ENCODE measurements around the gene CAST.

The CAST gene

DNA sequence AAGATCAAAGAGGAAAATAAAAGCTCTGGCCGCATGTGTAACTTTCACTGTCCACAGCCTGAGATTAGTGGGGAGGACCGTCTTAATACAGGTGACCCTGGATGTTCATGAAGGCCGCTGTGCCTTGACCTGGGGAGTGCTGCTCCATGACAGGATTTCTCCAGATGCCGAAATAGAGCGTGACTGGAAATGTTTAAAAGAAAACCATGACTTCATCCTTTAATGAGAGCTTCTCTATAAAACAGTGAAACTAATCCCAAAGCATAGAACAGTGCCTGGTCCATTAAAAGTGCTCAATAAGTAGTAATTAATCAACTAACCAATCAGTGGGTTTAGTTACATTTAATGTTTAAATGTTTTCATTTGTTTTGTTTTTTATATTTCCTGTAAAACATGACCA, 82.8 kb downstream of the CAST start:
- TF ChIP-seq TAF1 (IDR thresholded peaks at IDR 0.05; ENCODE audit: borderline replicate concordance, insufficient read depth, low read length): no peak

DNA sequence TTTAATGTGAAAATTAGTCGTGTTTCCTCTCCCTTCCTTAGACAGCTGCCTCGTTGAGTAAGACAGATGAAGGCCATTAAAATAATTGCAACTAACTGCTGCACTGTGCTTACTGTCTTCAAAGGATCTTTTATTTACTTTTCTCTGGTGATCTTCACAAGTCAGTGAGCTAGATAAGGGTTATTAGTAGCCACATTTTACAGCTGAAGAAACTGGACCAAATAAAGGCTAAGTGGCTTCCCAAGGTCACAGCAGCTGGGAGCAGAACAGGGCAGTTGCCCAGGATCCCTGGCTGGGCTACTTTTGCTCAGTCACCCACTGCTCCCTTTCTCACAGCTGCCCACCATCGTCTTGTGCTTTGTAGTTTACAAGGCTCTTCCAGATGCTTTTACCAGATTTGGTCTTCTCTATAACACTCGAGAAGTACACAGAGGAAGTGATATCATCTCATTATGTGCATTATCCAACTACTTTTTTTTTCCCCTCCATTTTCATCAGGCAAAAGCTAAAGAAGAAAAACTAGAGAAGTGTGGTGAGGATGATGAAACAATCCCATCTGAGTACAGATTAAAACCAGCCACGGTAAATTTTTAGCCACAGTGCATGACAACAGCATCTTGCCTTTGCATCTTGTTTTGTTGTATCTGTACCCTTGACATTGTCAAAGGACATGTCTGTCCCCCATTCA, 83.8 kb downstream of the CAST start:
- TF ChIP-seq POLR2AphosphoS5 (IDR thresholded peaks at IDR 0.05; ENCODE audit: low read depth, low read length) (no peak), TAF1 (IDR thresholded peaks at IDR 0.05; ENCODE audit: borderline replicate concordance, insufficient read depth, low read length) (no peak), SIN3A (IDR thresholded peaks at IDR 0.05; ENCODE audit: borderline replicate concordance, insufficient read depth, low read length) (no peak), FOXP2 (optimal IDR thresholded peaks at IDR 0.05; ENCODE audit: borderline replicate concordance, extremely low read depth, extremely low read length, insufficient read depth) (no peak)
- TF ChIP-seq, protein P1, sequence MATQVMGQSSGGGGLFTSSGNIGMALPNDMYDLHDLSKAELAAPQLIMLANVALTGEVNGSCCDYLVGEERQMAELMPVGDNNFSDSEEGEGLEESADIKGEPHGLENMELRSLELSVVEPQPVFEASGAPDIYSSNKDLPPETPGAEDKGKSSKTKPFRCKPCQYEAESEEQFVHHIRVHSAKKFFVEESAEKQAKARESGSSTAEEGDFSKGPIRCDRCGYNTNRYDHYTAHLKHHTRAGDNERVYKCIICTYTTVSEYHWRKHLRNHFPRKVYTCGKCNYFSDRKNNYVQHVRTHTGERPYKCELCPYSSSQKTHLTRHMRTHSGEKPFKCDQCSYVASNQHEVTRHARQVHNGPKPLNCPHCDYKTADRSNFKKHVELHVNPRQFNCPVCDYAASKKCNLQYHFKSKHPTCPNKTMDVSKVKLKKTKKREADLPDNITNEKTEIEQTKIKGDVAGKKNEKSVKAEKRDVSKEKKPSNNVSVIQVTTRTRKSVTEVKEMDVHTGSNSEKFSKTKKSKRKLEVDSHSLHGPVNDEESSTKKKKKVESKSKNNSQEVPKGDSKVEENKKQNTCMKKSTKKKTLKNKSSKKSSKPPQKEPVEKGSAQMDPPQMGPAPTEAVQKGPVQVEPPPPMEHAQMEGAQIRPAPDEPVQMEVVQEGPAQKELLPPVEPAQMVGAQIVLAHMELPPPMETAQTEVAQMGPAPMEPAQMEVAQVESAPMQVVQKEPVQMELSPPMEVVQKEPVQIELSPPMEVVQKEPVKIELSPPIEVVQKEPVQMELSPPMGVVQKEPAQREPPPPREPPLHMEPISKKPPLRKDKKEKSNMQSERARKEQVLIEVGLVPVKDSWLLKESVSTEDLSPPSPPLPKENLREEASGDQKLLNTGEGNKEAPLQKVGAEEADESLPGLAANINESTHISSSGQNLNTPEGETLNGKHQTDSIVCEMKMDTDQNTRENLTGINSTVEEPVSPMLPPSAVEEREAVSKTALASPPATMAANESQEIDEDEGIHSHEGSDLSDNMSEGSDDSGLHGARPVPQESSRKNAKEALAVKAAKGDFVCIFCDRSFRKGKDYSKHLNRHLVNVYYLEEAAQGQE (IDR thresholded peaks at IDR 0.05; ENCODE audit: insufficient read depth in 1 of 2, low read depth in 2 of 2, low read length in 2 of 2): no peak

DNA sequence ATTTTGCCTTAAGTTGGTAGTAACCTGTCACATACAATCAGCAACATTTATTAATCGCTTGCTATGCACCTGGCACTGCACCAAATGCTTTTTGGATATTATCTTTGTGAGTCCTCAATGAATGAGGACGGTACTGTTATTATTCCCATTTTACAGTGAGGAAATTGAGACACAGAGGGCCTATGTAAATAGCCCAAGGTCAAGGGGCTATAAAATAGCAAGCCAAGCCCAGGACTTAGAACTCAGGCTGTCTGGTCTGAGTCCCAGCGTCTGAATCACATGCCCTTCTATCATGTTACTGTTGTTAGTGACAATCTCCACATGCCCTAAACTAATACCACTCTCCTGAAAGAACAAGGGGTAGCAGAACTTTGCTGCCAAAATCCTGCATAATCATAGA, 85.5 kb downstream of the CAST start:
- TF ChIP-seq FOXP2 (optimal IDR thresholded peaks at IDR 0.05; ENCODE audit: borderline replicate concordance, extremely low read depth, extremely low read length, insufficient read depth): no peak
- TF ChIP-seq, protein P1 (IDR thresholded peaks at IDR 0.05; ENCODE audit: insufficient read depth in 1 of 2, low read depth in 2 of 2, low read length in 2 of 2): no peak
- no peak for TF ChIP-seq TAF1 (IDR thresholded peaks at IDR 0.05; ENCODE audit: borderline replicate concordance, insufficient read depth, low read length)
- no peak for TF ChIP-seq POLR2AphosphoS5 (IDR thresholded peaks at IDR 0.05; ENCODE audit: low read depth, low read length)
- no peak for TF ChIP-seq SIN3A (IDR thresholded peaks at IDR 0.05; ENCODE audit: borderline replicate concordance, insufficient read depth, low read length)

DNA sequence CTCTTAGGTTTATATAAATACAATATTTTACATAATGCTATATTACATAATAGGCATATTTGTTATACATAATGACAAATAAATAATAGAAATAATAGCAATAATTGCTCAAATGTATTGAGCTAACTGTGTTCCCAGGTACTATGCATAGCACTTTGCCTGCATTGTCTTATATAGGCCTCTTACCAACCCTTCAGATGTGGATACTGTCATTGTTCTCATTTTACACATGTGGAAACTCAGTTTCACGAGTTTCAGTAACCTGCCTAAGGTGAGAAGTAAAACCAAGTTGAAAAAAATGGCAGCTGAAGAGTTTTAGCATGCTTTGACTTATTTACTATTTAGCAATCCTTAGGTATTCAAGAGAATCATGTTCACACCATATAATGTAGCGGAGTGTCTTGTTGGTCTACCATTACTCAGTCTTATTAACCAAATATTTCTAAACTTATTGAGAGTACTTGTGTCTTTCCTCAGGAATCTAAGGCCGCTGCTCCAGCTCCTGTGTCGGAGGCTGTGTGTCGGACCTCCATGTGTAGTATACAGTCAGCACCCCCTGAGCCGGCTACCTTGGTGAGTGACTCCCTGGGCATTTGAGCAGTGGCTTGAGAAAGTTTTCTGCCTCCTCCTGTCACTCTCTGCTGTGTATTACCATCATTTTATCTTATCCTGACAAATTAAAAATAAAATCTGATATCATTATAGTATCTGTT, 88.1 kb downstream of the CAST start:
- TF ChIP-seq TAF1 (IDR thresholded peaks at IDR 0.05; ENCODE audit: borderline replicate concordance, insufficient read depth, low read length) (no peak), SIN3A (IDR thresholded peaks at IDR 0.05; ENCODE audit: borderline replicate concordance, insufficient read depth, low read length) (no peak), POLR2AphosphoS5 (IDR thresholded peaks at IDR 0.05; ENCODE audit: low read depth, low read length) (no peak), FOXP2 (optimal IDR thresholded peaks at IDR 0.05; ENCODE audit: borderline replicate concordance, extremely low read depth, extremely low read length, insufficient read depth) (no peak)
- TF ChIP-seq, protein P1 (IDR thresholded peaks at IDR 0.05; ENCODE audit: insufficient read depth in 1 of 2, low read depth in 2 of 2, low read length in 2 of 2): no peak

DNA sequence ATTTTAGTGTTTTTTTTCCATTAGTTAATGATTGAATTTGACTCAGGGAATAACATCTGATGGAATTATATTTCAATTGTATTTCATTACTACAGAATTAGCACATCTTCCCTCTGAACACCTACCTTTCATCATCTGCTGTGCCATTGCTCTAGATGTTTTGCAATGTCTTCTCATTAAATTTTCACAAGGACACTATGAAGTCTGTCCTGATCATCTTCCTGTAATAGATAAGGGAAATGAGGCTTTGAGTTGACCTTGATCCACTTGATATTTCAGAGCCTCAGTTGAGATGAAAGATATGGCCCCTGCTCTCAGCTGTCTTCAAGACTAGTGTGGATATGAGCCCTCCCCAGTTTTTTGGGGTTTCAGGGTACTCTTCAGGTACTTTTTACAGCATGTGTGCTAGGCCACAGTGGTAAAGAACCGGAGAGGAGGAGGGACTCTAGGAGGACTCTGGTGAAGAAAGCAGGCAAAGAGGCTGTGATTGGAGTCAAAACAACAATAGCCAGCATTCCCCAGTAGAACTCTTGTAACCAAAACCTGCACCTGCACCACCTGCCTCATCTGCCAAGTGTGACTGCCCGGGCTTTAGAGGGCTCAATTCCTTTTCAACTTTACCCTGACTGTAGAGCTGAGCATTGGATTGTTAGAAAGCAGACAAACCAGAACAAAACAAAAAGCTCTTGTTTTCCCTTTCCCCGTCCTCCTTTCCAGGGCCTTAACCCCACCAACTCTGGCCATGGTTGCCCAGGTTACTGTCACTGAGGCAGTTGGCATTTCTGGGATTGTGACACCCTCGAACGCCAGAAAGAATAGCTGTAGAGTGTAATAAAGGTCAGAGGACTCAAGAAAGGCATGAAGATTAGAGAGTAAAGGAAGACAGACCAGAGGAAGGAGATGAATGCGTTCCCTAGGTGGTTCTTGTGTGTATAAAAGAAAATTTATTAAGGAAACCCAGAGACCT, 89.3 kb downstream of the CAST start:
- TF ChIP-seq POLR2AphosphoS5 (IDR thresholded peaks at IDR 0.05; ENCODE audit: low read depth, low read length): no peak
- TF ChIP-seq, protein P1 (IDR thresholded peaks at IDR 0.05; ENCODE audit: insufficient read depth in 1 of 2, low read depth in 2 of 2, low read length in 2 of 2): no peak
- TF ChIP-seq TAF1 (IDR thresholded peaks at IDR 0.05; ENCODE audit: borderline replicate concordance, insufficient read depth, low read length): no peak
- TF ChIP-seq FOXP2 (optimal IDR thresholded peaks at IDR 0.05; ENCODE audit: borderline replicate concordance, extremely low read depth, extremely low read length, insufficient read depth): no peak

Data from PFSK-1 (cell line).